Stimulated activated CD4-positive, alpha-beta T cell treated with anti-CD3 and anti-CD28 coated beads, Interleukin-12 subunit alpha, Interleukin-12 subunit beta, amount 100 ng/mL, for 48 hours (primary cell): ENCODE measurements around the gene ITPKC.
A peak's percentile ranks its signal among the peaks of the same experiment; 100 is the strongest.

Source experiments
- DNase-seq, 3 donors: peaks; one replicate each; pipeline ENCODE4 v3.0.0-alpha.2; 2020; ENCODE audit warnings: low read depth in 2 of 3, low spot score in 1 of 3

The ITPKC gene

GRCh38 chr19:40690050-40690692 lies 26.7 kb upstream of the ITPKC start, which contains the start of gene NUMBL:
Gene NUMBL, minus strand, starts transcription at chr19:40690651. Its CDS starts 168 bp downstream, at chr19:40690483.
- DNase-seq = no peak

GRCh38 chr19:40690693-40691420 lies 26.1 kb upstream of the ITPKC start:
- peak; percentile 83 to 90 (median 86) for DNase-seq

GRCh38 chr19:40691421-40692211 lies 25.3 kb upstream of the ITPKC start:
- DNase-seq = no peak

- no peak for DNase-seq
Measured at GRCh38 chr19:40692212-40692551, 24.7 kb upstream of the ITPKC start.

- no peak for DNase-seq
Measured at GRCh38 chr19:40693150-40693788, 23.6 kb upstream of the ITPKC start.

GRCh38 chr19:40693896-40694295 lies 23.0 kb upstream of the ITPKC start:
- no peak for DNase-seq

- DNase-seq = no peak
Measured at GRCh38 chr19:40695881-40696280, 21.0 kb upstream of the ITPKC start.

GRCh38 chr19:40697007-40697406 lies 19.9 kb upstream of the ITPKC start:
- DNase-seq = no peak

- DNase-seq = no peak
Measured at GRCh38 chr19:40700083-40700482, 16.8 kb upstream of the ITPKC start.

GRCh38 chr19:40701758-40702157 lies 15.2 kb upstream of the ITPKC start:
- no peak for DNase-seq

- no peak for DNase-seq
Measured at GRCh38 chr19:40702337-40703012, 14.4 kb upstream of the ITPKC start.

GRCh38 chr19:40703029-40703755 lies 13.7 kb upstream of the ITPKC start:
- DNase-seq = no peak

GRCh38 chr19:40704491-40705361 lies 12.2 kb upstream of the ITPKC start:
- no peak for DNase-seq

- no peak for DNase-seq
Measured at GRCh38 chr19:40705362-40705651, 11.6 kb upstream of the ITPKC start.

- no peak for DNase-seq
Measured at GRCh38 chr19:40705950-40706619, 10.8 kb upstream of the ITPKC start.

GRCh38 chr19:40707615-40708014 lies 9.3 kb upstream of the ITPKC start:
- no peak for DNase-seq

- no peak for DNase-seq
Measured at GRCh38 chr19:40709817-40710216, 7.1 kb upstream of the ITPKC start.

- no peak for DNase-seq
Measured at GRCh38 chr19:40713939-40714338, 3.0 kb upstream of the ITPKC start.
